Subcutaneous adipose tissue (tissue), 4 donors: Measurements from ENCODE around the gene APLP1. TPM values are rescaled to one million over a fixed set of nuclear protein-coding genes. Genes with fewer than 3 reads are reported as not detected.

Source experiments
- CTCF ChIP-seq: fragments of 450-650 bp; IDR thresholded peaks from one replicate; pipeline ENCODE4 v1.5.1; 2016; ENCODE audit warnings: low read depth, mild to moderate bottlenecking, control low read depth, antibody characterized with exemption, moderate library complexity
- total RNA-seq, 4 donors: library from RNA; depleted of rRNA; stranded (reverse); fragments of >200 nt; gene quantifications; one replicate each; pipeline ENCODE4 v1.1.0, GENCODE V29; 2016

APLP1 gene
- total RNA-seq, 4 donors from 2014 or later, result 1.2 to 1.3 TPM; not detected in 2

DNA sequence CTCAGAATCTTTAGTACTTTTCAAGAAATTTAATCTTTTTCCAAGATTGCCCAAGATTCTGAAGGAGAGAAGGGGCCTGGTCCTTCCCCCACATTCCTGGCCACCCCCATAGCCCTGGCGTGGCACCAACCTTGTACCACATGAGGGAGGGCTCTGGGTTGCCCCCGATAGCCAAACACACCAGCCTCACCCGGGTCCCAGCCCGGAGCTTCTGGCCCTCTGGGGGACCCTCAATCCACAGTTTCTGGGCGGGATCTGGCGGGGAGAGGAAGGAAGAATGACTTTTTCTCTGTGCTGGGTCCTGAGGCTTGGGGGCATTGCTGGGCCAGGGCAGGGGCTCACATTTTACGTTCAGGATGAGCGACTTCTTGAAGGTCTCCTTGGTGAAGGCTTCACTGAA lies 20.5 kb upstream of the APLP1 start:
- no peak for TF ChIP-seq CTCF

GRCh38 chr19:35848486-35848885 lies 19.9 kb upstream of the APLP1 start:
- no peak for TF ChIP-seq CTCF

- TF ChIP-seq CTCF, result no peak
Observed at GRCh38 chr19:35848919-35849505, 19.4 kb upstream of the APLP1 start.

GRCh38 chr19:35851213-35852028 lies 17.0 kb upstream of the APLP1 start:
- TF ChIP-seq CTCF, result no peak

DNA sequence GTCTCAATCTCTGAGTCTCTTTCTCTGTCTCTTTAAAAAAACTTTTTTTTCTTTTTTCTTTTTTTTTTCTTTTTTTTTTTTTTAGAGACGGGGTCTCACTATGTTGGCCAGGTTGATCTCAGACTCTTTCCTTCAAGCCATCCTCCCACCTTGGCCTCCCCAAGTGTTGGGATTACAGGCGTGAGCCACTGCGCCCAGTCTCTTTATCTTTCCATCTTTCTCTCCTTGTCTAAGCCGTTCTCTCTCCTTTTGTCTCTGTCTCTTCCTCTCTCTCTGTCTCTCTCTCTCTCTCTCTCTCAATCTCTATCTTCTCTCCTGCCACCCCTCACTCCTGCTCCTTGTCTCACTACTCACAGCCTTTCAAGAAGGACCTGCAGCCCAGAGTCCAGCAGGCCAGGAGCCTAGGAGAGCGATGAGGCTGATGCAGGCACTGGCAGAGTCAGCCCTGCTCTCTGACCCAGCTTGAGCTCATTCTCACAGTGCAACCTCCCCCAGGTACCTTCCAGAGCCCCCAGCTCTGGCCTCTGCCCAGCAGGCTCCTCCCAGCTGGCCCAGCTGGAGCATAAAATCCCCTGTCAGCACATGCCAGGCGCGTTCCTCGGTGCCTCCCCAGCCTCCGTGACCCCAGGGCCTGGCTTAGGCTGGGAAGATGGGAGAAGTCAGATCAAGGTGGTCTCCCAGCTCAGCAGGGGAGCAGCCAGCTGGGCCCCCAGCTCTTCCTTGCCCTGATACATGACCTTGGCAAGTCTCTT lies 16.2 kb upstream of the APLP1 start, which contains the start of gene NPHS1:
NPHS1 (minus strand) TSS at position 476 of the 752 bp plus-strand sequence. CDS start 667 bp downstream, outside the sequence.
- TF ChIP-seq CTCF, result no peak

DNA sequence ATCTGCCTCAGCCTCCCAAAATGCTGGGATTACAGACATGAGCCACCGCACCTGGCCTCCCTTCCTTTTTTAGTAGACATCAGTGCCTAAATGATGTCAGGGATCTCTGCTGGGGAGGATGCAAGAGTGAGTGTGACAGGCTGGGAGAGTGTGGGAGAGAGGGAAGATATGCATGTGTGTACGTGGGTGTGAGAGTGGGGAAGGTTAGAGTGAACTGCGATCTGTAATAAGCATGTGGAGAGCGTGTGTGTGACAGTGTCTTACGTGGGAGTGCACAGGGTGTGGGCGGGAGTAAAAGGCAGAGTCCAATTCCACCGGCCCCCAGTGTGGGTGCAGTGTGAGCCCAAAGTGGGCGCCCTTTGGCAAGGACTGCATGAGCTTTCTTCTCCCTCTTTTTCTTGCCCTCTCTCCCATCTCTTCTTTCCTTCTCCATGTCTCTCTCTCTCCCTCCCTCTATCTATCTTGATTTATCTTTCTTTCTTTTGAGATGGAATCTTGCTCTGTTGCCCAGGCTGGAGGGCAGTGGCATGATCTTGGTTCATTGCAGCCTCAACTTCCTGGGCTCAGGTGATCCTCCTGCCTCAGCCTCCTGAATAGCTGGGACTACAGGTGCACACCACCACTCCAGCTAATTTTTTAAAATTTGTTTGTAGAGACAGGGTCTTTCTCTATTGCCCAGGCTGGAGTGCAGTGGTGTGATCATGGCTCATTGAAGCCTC lies 15.2 kb upstream of the APLP1 start:
- no peak for TF ChIP-seq CTCF
